HG02642 (cell line): ENCODE measurements around the gene NRAP.

Source experiments
- ATAC-seq: cut with Tn5 transposase; IDR thresholded peaks from one replicate; pipeline ENCODE4 v1.9.1; 2021; ENCODE audit warnings: mild to moderate bottlenecking; ENCODE audit not compliant: unreplicated experiment, poor library complexity

NRAP gene

DNA sequence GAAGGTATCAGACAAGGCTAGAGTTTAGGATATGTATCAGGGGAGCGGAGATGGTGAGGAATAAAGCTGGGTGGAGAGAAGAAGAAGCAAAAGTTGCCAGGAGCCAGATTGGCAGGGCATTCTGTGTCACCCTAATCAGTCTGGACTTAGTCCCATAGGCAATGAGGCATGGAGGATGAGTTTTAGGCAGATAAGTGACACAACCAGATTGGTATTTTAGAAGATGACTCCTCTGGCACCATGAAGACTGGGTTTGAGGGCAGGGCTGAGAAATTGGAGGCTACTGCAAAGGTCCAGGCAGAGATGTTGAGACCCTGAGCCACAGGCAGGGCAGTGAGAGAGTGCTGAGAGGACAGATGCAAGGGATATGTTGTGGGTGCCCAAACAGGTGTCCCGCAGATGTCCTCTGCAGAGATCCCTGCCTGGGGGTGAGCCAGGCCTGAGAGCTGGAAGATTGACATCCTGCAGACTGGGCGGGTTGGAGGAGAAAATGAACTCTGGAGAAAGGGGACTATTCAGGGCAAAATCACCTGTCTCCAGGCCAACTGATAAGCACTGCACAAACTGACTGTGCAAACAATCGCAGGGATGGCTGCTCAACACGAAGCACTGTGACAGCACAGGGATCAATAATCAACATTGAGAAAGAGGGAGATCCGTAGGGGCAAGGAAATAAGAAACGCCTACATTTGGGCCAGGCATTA is 122.8 kb downstream of the NRAP start:
- ATAC-seq, result no peak

DNA sequence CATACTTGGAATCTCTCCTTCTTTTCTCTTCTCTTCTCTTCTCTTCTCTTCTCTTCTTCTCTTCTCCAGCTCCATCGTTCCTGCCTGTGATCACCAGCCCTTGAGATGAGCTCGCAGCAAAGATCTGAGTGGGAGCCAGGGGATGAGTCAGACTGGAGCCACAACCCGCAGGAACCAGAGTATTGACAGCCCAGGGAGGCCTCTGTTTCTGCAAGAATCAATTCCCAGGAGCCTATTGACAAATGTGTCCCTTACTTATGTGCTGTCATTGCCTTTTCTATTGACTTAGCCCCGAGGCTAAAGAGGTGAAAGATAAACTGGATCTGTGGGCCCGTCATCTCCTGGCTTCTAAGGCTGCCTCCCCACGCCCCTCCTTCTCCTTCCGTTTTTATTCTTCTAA is 124.1 kb downstream of the NRAP start:
- no peak for ATAC-seq
